CD14-positive monocyte (primary cell): Measurements from ENCODE around the gene MAB21L3. TPM values are rescaled to one million over a fixed set of nuclear protein-coding genes. Genes with fewer than 3 reads are reported as not detected.
A peak's percentile ranks its signal among the peaks of the same experiment; 100 is the strongest.

ENCODE experiments used
- DNase-seq, 3 donors: peaks; one replicate each; pipeline ENCODE4 v3.0.0-alpha.2; 2011 to 2022
- H2AFZ ChIP-seq: 2 replicates; pipeline ENCODE4 v1.6.0; 2012; ENCODE audit warnings: mild to moderate bottlenecking, low read depth, low read length, inconsistent platforms; ENCODE audit not compliant: insufficient read depth, poor library complexity, severe bottlenecking
- H3K27ac ChIP-seq, 2 donors: 1 replicate in 1 of 2; 2 replicates in 1 of 2; pipeline ENCODE4 v1.5.1; 2012 to 2013; ENCODE audit warnings: low read length in 2 of 2, control low read depth in 1 of 2, inconsistent platforms in 1 of 2, low read depth in 1 of 2, mild to moderate bottlenecking in 1 of 2
- H3K27me3 ChIP-seq, 2 donors: one replicate each; pipeline versions ENCODE4 v1.6.0 to v1.6.1; 2011 to 2013; ENCODE audit warnings: low read length in 2 of 2; ENCODE audit not compliant: control insufficient read depth in 2 of 2, insufficient read depth in 2 of 2
- H3K36me3 ChIP-seq, 2 donors: replicated peaks in 1 of 2; 1 replicate in 1 of 2; 2 replicates in 1 of 2; pipeline versions ENCODE4 v1.5.1 to v1.6.1; 2012 to 2013; ENCODE audit warnings: low read length in 2 of 2, control low read depth in 1 of 2, inconsistent platforms in 1 of 2, mild to moderate bottlenecking in 1 of 2; ENCODE audit not compliant: insufficient read depth in 2 of 2, control insufficient read depth in 1 of 2
- H3K4me1 ChIP-seq, 2 donors: 1 replicate in 1 of 2; 2 replicates in 1 of 2; pipeline versions ENCODE4 v1.5.1 to v1.6.1; 2012 to 2013; ENCODE audit warnings: low read length in 2 of 2, control low read depth in 1 of 2, inconsistent platforms in 1 of 2, mild to moderate bottlenecking in 1 of 2, moderate library complexity in 1 of 2; ENCODE audit not compliant: insufficient read depth in 2 of 2, control insufficient read depth in 1 of 2
- H3K4me2 ChIP-seq: replicated peaks from 2 replicates; pipeline ENCODE3; 2012; ENCODE audit warnings: low read length, moderate library complexity, mild to moderate bottlenecking; ENCODE audit not compliant: poor library complexity, severe bottlenecking; ENCODE audit errors: extremely low read depth
- H3K4me3 ChIP-seq, 3 experiments: fragments of 200-600 bp in 1 of 3; sonication (generic) in 1 of 3; replicated peaks in 1 of 3; 1 replicate in 2 of 3; 2 replicates in 1 of 3; pipeline ENCODE4 v1.5.1; 2011 to 2013; ENCODE audit warnings: low read length in 3 of 3, mild to moderate bottlenecking in 3 of 3, control low read depth in 2 of 3, low read depth in 2 of 3, inconsistent platforms in 1 of 3, moderate library complexity in 1 of 3
- H3K79me2 ChIP-seq: 2 replicates; pipeline ENCODE4 v1.6.0; 2012; ENCODE audit warnings: mild to moderate bottlenecking, control low read depth, inconsistent platforms, low read length, moderate library complexity; ENCODE audit not compliant: insufficient read depth
- H3K9ac ChIP-seq: 2 replicates; pipeline ENCODE4 v1.6.0; 2017; ENCODE audit warnings: low read length, mild to moderate bottlenecking; ENCODE audit not compliant: insufficient read depth, poor library complexity, severe bottlenecking
- H3K9me3 ChIP-seq, 2 donors: replicated peaks in 1 of 2; 1 replicate in 1 of 2; 2 replicates in 1 of 2; pipeline versions ENCODE4 v1.5.1 to v1.6.1; 2012 to 2013; ENCODE audit warnings: low read length in 2 of 2, control low read depth in 1 of 2; ENCODE audit not compliant: control insufficient read depth in 1 of 2, insufficient read depth in 1 of 2
- H4K20me1 ChIP-seq: 2 replicates; pipeline ENCODE4 v1.6.0; 2012; ENCODE audit warnings: mild to moderate bottlenecking, low read length, control low read depth, moderate library complexity; ENCODE audit not compliant: insufficient read depth
- H3K27ac Mint-ChIP-seq, 7 donors: one replicate each; pipeline ENCODE4 v1.8.0; 2020; ENCODE audit warnings: mild to moderate bottlenecking in 7 of 7, mixed read lengths in 7 of 7, moderate library complexity in 6 of 7, inconsistent platforms in 2 of 7
- H3K27me3 Mint-ChIP-seq, 3 donors: one replicate each; pipeline ENCODE4 v1.8.0; 2021 to 2022; ENCODE audit warnings: low read depth in 3 of 3, mild to moderate bottlenecking in 3 of 3, mixed read lengths in 3 of 3, moderate library complexity in 3 of 3, inconsistent platforms in 1 of 3
- H3K36me3 Mint-ChIP-seq, 2 donors: one replicate each; pipeline ENCODE4 v1.8.0; 2020; ENCODE audit warnings: mixed read lengths in 2 of 2, inconsistent platforms in 1 of 2, mild to moderate bottlenecking in 1 of 2
- H3K4me1 Mint-ChIP-seq: one replicate; pipeline ENCODE4 v1.8.0; 2020; ENCODE audit warnings: mild to moderate bottlenecking, mixed read lengths
- H3K4me3 Mint-ChIP-seq, 2 donors: one replicate each; pipeline ENCODE4 v1.8.0; 2020; ENCODE audit warnings: mild to moderate bottlenecking in 2 of 2, mixed read lengths in 2 of 2, moderate library complexity in 1 of 2
- H3K9me3 Mint-ChIP-seq, 7 donors: one replicate each; pipeline ENCODE4 v1.8.0; 2020 to 2022; ENCODE audit warnings: mixed read lengths in 7 of 7, mild to moderate bottlenecking in 6 of 7, moderate library complexity in 6 of 7, inconsistent platforms in 2 of 7
- CTCF ChIP-seq: fragments of 200-600 bp; IDR thresholded peaks from one replicate; pipeline ENCODE4 v1.8.0; 2022; ENCODE audit warnings: antibody characterized with exemption, mild to moderate bottlenecking
- WGBS: methylation state at CpG from one replicate; pipeline ENCODE4 v1.1.5; 2013; ENCODE audit warnings: missing lambda C conversion rate; ENCODE audit not compliant: insufficient coverage; 5-methylcytosine and 5-hydroxymethylcytosine counted together
- intact Hi-C, 2 donors: fragments of 100-400 bp; cut with micrococcal nuclease; formaldehyde crosslinking; loops; one replicate each; pipeline versions ENCODE4 v1.15.0 to v1.15.1; 2023
- polyA plus RNA-seq, 3 donors: library from polyadenylated mRNA; depleted of rRNA in 1 of 3; unstranded in 2 of 3; stranded (reverse) in 1 of 3; fragments of 300-500 nt in 2 of 3; fragments of >200 nt in 1 of 3; fragmentation: Illumina TruSeq in 2 of 3; gene quantifications; 1 replicate in 2 of 3; 2 replicates in 1 of 3; pipeline ENCODE4 v1.2.3, GENCODE V29; 2012 to 2021

Gene MAB21L3
- polyA plus RNA-seq, 3 donors, result 0.44 TPM; not detected in 2

GRCh38 chr1:116064616-116065015, 46.6 kb upstream of the MAB21L3 start:
- H3K36me3 ChIP-seq, result peaks cover 78 to 98% of the 10 kb centered on the region in 2 donors
- H3K4me3 ChIP-seq, result no peak overlapping the region
- H3K9me3 ChIP-seq, result no peaks in the 10 kb centered on the region
- H3K79me2 ChIP-seq, result no peaks in the 10 kb centered on the region
- no peaks in the 10 kb centered on the region for H3K9me3 Mint-ChIP-seq
- no peaks in the 10 kb centered on the region for H3K27me3 Mint-ChIP-seq
- no peaks in the 10 kb centered on the region for H3K4me1 Mint-ChIP-seq
- DNase-seq, result no peak
- H3K27me3 ChIP-seq, result no peaks in the 10 kb centered on the region
- H3K4me1 ChIP-seq, result no peaks in the 10 kb centered on the region
- H2AFZ ChIP-seq, result no peak overlapping the region
- TF ChIP-seq CTCF, result no peak
- WGBS, result no CpG with 5 or more reads among the region's 2 CpGs
- intact Hi-C loops, result no loop called here
- no peak overlapping the region for H3K4me3 Mint-ChIP-seq
- H3K27ac Mint-ChIP-seq, result no peak overlapping the region
- no peak overlapping the region for H3K4me2 ChIP-seq
- peak overlapping the region in 1 of 2 donors; percentile 25 for H3K27ac ChIP-seq
- H4K20me1 ChIP-seq, result peaks cover 4% of the 10 kb centered on the region
- H3K9ac ChIP-seq, result no peak overlapping the region
- peaks cover 83 to 87% of the 10 kb centered on the region in 2 donors for H3K36me3 Mint-ChIP-seq

GRCh38 chr1:116066868-116067565, 44.2 kb upstream of the MAB21L3 start:
- Histone ChIP-seq H3K4me1 (no peaks in the 10 kb centered on the region), H2AFZ (no peak overlapping the region), H3K27me3 (no peaks in the 10 kb centered on the region), H3K36me3 (peaks cover 98 to 99% of the 10 kb centered on the region in 2 donors), H3K9me3 (no peaks in the 10 kb centered on the region), H3K4me2 (no peak overlapping the region), H3K27ac (no peak overlapping the region), H3K9ac (no peak overlapping the region), H4K20me1 (peaks cover 4% of the 10 kb centered on the region), H3K79me2 (no peaks in the 10 kb centered on the region), H3K4me3 (no peak overlapping the region)
- H3K36me3 Mint-ChIP-seq, result peaks cover 87 to 93% of the 10 kb centered on the region in 2 donors
- TF ChIP-seq CTCF, result no peak
- no peaks in the 10 kb centered on the region for H3K4me1 Mint-ChIP-seq
- no peaks in the 10 kb centered on the region for H3K9me3 Mint-ChIP-seq
- H3K27me3 Mint-ChIP-seq, result no peaks in the 10 kb centered on the region
- 100% methylated on average over 1 of the region's 2 CpGs for WGBS
- intact Hi-C loops, result no loop called here
- no peak overlapping the region for H3K4me3 Mint-ChIP-seq
- DNase-seq, result no peak
- no peak overlapping the region for H3K27ac Mint-ChIP-seq
